SIG-M5 treated with dmso at 0.1 percent for 504 hours (cell line): ENCODE results near the gene KIAA1671.

Experiments used
- DNase-seq: peaks from one replicate; lab custom pipeline; 2025; ENCODE audit not compliant: unreplicated experiment; lab: John Stamatoyannopoulos, UW

KIAA1671 gene

DNA sequence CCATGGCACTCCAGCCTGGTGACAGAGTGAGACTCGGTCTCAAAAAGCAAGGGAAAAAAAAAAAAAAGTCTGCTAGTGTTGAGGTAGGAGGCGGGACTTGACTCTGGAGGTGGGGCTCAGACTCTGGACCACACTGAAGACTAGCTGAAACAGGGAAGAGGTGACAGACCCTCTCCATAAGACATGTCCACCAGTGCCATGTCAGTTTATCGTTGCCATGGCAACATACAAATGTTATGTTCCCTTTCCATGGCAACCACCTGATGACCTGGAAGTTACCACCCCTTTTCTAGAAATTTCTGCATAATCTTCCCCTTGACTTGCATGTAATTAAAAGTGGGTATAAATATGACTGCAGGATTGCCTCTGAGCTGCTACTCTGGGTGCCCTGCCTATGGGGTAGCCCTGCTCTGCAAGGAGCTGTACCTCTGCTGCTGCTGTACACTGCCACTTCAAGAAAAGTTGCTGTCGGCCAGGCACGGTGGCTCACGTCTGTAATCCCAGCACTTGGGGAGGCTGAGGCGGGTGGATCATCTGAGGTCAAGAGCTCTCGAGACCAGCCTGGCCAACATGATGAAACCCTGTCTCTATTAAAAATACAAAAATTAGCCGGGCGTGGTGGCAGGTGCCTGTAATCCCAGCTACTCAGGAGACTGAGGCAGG is 55.1 kb downstream of the KIAA1671 start:
- no peak for DNase-seq

DNA sequence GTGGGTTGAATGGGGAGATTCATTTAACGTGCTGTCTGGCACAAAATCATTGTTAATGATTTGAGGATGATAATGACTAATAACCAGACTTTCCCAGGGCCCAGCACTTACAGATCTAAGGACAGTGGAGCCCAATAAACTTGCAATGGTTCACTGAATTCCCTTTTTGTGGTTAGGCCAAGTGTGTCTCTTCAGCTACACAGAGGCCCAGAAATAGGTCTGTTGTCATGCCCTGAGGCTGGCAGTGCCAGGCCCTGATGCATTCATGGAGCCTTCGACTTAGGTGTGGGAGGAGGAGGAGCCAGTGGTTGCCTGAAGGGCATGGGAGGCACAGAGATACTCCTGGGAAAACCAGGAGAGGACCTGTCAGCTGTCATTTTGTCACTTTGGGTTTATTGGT is 56.1 kb downstream of the KIAA1671 start:
- DNase-seq: no peak

GRCh38 chr22:25012741-25013143 is 60.2 kb downstream of the KIAA1671 start:
- no peak for DNase-seq

DNA sequence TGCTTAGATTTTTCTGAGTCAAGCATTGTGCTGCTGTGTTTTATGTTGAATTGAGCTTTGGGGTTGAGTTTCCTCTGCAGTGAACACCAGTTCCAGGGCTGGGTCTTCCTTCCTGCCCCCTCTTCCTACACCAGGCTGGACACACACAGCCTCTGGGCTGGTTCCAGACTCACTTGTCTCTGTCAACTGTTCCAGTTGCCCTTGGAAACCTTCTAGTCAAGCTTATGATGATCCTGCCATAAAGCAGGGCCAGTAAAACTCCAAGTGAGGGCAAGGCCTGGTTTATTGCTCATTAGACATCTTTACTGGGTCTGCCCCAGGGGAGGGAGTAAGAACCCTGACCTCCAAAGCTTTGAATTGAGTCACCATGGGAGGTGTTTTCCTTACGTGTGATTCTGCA is 61.1 kb downstream of the KIAA1671 start:
- DNase-seq: no peak

DNA sequence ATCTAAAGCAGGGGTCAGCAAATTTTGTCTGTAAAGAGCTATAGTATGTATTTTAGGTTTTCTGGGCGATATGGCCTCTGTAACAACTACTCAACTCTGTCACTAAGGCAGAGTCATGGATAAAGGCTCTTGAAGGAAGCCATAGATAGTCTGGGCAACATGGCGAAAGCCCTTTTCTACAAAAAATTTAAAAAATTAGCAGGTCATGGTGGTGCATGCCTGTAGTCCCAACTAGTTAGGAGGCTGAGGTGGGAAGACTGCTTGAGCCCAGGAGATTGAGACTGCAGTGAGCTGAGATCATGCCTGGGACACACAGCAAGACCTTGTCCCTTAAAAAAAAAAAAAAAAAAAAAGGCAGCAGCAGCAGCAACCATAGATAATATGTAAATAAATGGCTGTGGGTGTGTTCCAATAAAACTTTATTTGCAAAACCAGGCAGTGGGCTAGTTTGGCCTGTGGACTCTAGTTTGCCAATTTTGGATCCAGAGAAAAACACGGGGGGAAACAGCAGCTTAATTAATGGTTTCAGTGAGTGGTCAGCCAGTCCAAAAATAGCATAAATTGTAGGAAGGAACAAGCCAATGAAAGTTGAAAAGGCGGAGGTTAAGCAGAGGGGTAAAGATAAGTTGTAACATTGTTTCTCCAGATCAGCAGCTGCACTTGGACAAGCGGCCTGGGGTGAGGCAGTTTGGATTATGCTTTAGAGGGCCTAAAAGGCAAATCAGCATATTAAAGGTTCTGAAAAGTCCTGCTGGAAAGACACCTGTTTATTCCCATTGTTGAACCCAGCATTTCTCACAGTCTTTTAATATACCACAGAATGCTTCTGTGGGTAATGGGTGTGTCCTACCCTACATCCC is 62.6 kb downstream of the KIAA1671 start:
- no peak for DNase-seq

DNA sequence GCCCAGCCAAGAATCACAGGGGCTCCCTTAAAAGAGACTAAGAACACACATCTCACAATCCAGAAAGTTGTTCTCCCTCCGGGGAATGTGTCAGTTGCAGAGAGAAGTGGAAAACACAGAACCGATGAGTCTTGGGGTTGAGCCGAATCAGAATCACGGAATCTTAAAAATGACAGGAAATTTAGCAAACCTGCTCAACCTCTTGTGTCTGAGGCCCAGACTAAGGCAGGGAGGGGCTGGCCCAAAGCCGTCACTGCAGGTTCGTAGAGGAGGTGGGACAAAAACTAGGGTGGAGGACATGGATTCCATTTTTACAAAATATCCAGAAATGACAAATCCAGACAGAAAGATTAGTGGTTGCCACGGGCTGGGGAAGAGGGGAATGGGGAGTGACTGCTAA is 63.8 kb downstream of the KIAA1671 start:
- no peak for DNase-seq

- no peak for DNase-seq
These were observed 65.5 kb downstream of the KIAA1671 start for GRCh38 chr22:25018009-25018408.

GRCh38 chr22:25019427-25020184 is 67.1 kb downstream of the KIAA1671 start:
- DNase-seq: no peak

DNA sequence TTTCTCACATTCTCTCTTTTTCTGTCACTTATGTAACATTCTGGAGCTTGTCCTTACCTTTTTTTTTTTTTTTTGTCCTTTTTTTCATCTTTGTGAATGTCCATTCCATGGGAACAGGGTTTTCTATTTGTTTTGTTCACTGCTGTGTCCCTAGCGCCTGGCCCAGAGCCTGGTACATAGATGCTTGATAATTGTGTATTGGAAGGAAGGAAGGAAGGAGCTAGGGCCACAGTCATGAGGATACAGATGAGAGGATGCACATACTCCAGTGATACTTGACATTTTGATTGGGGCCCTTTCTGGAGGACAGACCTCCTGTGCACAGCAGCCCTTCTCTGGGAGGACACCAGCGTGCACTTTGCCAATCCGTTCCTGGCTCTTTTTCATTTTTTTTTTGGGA is 68.9 kb downstream of the KIAA1671 start:
- DNase-seq: no peak

- DNase-seq: no peak
These were observed 69.6 kb downstream of the KIAA1671 start for GRCh38 chr22:25021976-25022711.

DNA sequence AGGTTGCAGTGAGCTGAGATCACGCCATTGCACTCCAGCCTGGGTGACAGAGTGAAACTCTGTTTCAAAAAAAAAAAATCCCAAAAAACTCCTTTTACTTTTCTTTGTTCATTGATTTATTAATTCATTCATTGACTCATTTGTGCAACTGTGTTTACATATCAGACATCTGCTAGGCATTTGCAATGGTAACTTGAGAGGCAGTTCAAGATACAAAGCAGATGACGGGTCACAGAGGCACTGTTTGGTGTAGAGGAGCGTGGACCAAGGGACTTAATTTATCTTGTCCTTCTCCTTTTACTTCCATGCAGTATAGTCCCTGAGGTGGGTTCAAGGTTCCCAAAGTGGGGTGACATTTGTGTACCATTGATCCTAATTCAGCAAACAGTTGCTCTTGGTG is 71.4 kb downstream of the KIAA1671 start:
- no peak for DNase-seq

GRCh38 chr22:25024895-25025294 is 72.4 kb downstream of the KIAA1671 start:
- no peak for DNase-seq

DNA sequence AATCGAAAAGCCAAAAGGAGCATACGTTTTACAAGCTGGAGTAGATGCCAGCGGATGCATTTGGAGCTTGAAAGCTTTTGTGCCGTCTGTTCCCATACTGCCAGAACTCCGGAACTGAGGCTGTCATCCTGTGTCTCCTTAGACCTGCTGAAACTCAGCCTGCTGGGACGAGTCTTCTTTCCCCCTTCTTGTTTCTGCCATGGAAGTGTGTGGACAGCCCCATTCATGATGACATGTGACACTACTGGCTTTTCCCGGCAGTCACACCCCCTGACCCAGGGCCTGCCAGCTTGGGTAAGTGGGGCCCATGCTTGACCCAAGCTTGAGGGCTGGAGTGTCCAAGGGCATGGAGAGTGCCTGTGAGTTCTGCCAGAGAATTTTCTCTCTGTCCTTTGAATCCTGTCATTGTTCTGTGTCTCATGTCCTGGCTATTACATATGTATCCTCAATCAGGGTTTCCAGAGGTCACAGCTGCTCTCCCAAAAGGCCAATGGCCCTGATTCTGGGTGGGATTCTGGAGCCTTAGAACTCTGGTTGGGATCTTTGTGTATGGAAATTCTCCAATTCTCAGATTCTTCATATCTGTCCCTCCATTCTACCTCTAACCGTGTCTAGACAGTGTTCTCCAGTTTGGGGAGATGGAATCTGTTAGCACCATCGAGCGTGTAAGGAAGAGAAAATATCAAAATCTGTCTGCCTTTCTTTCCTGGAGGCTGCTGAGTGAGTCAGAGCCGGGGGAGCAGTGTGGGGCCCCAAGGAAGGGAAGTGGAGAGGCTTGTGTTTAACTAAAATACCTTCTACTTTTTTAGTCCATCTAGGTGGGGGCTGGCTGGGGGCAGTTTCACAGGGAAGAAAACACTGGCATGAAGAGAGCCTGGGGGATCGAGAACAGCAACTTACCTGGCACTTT is 73.2 kb downstream of the KIAA1671 start:
- no peak for DNase-seq

- DNase-seq: no peak
These were observed 74.8 kb downstream of the KIAA1671 start for GRCh38 chr22:25027043-25027906.

- DNase-seq: no peak
These were observed 75.7 kb downstream of the KIAA1671 start for GRCh38 chr22:25027959-25028840.

- DNase-seq: no peak
These were observed 76.3 kb downstream of the KIAA1671 start for GRCh38 chr22:25028841-25029141.

- no peak for DNase-seq
These were observed 76.7 kb downstream of the KIAA1671 start for GRCh38 chr22:25029181-25029580.

- DNase-seq: no peak
These were observed 78.1 kb downstream of the KIAA1671 start for GRCh38 chr22:25030636-25031035.
